ENCODE data around the gene RCOR1. TPM values are rescaled to one million over a fixed set of nuclear protein-coding genes. Genes with fewer than 3 reads are reported as not detected.
"Not testable (repeated sequence)": the region's sequence is repeated elsewhere in the genome, so short reads cannot be mapped to it uniquely, and the experiment has no call there.

Gene RCOR1
- total RNA-seq, 1 donor from 2014 or later: 4.7 TPM

DNA sequence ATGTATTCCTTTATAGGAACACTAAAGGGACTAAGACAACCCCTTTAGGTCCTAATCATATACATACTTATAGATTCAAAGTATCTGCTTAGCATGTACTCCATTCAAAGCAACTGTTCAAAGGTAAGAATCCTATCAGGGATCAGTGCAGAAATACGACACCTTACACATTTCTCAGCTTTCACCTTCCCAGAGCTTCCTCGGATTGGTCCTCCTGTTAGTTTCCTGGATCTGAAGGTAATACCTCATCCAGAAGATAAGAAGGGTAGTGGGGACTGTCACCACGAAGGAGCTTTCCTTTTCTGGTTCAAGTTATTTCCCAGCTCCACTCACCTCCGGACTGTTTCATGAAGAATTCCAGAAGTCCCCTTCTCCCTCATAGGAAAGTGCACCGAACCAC lies 38.0 kb downstream of the RCOR1 start:
- TF ChIP-seq, protein P1, sequence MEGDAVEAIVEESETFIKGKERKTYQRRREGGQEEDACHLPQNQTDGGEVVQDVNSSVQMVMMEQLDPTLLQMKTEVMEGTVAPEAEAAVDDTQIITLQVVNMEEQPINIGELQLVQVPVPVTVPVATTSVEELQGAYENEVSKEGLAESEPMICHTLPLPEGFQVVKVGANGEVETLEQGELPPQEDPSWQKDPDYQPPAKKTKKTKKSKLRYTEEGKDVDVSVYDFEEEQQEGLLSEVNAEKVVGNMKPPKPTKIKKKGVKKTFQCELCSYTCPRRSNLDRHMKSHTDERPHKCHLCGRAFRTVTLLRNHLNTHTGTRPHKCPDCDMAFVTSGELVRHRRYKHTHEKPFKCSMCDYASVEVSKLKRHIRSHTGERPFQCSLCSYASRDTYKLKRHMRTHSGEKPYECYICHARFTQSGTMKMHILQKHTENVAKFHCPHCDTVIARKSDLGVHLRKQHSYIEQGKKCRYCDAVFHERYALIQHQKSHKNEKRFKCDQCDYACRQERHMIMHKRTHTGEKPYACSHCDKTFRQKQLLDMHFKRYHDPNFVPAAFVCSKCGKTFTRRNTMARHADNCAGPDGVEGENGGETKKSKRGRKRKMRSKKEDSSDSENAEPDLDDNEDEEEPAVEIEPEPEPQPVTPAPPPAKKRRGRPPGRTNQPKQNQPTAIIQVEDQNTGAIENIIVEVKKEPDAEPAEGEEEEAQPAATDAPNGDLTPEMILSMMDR (IDR thresholded peaks at IDR 0.05): no peak
- Histone ChIP-seq H3K36me3 (no peaks in the 10 kb centered on the region), H3K27me3 (no peaks in the 10 kb centered on the region), H3K9me3 (no peaks in the 10 kb centered on the region), H3K4me1 (no peaks in the 10 kb centered on the region), H3K4me3 (no peak overlapping the region), H3K27ac (no peak overlapping the region)
- DNase-seq (ENCODE audit: low spot score in 2 of 2): no peak
- intact Hi-C loops (cut with DNase I): no loop called here

DNA sequence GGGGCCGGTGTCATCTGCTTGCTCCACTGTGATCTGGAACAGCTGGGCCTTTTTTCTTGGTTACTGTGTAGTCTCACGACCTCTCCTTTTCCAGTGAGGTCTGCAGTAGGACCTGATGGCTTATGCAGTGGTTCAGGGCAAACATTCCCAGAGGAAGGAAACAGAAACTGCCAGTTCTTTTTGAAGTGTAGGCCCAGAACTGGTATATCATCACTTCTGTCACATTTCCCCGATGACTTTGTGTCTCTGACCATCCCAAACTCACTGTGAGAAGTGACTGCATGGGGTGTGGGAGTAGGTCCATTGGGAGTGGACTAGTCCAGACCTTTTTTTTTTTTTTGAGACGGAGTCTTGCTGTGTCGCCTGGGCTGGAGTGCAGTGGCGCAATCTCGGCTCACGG lies 38.4 kb downstream of the RCOR1 start:
- Histone ChIP-seq H3K9me3 (no peaks in the 10 kb centered on the region), H3K27ac (no peak overlapping the region), H3K27me3 (no peaks in the 10 kb centered on the region), H3K36me3 (no peaks in the 10 kb centered on the region), H3K4me3 (no peak overlapping the region), H3K4me1 (no peaks in the 10 kb centered on the region)
- intact Hi-C loops (cut with DNase I): no loop called here
- DNase-seq (ENCODE audit: low spot score in 2 of 2): no peak
- TF ChIP-seq, protein P1 (IDR thresholded peaks at IDR 0.05): no peak

DNA sequence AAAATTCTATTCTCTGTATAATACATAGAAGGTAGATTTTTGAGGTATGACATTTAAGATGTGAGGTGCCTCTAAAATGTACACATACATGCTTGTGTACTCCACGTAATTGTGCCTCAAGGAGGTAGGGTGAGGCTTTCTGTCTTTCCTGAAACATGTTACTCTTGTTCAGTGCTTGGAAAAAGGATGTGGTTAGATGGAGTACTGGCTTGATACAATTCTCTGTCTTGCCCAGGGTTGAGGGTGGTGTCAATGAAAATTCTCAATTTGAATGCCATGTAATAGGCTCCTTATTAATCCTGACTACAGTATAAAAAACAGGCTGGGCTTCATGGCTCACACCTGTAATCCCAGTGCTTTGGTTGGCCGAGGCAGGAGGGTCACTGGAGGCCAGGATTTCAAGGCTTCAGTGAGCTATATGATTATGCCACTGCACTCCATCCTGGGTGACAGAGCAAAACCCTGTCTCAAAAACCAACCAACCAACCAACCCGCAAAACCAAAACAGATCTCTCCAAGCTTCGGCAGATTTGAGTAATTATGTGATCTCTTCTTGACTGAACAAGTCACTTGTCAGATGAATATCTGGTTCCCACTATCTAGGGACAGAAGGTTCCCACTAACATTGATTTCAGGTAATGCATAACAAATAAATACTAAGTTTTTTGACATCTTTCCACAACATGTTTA lies 41.6 kb downstream of the RCOR1 start:
- no peaks in the 10 kb centered on the region for H3K36me3 ChIP-seq
- TF ChIP-seq, protein P1 (IDR thresholded peaks at IDR 0.05): no peak
- no peak overlapping the region for H3K4me3 ChIP-seq
- H3K4me1 ChIP-seq: no peaks in the 10 kb centered on the region
- H3K27ac ChIP-seq: no peak overlapping the region
- no peaks in the 10 kb centered on the region for H3K27me3 ChIP-seq
- no peak for DNase-seq (ENCODE audit: low spot score in 2 of 2)
- intact Hi-C loops (cut with DNase I): no loop called here
- H3K9me3 ChIP-seq: no peaks in the 10 kb centered on the region

DNA sequence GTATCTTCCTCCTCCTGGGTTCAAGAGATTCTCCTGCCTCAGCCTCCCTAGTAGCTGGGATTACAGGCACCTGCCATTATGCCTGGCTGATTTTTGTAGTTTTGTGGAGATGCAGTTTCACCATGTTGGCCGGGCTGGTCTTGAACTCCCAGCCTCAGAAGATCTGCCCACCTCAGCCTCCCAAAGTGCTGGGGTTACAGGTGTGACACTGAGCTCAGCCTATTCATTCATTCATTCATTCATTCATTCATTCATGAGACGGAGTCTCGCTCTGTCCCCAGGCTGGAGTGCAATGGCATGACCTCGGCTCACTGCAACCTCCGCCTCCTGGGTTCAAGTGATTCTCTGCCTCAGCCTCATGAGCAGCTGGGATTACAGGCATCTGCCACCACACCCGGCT lies 47.2 kb downstream of the RCOR1 start:
- H3K9me3 ChIP-seq; H3K27ac ChIP-seq; intact Hi-C loops (cut with DNase I); H3K4me1 ChIP-seq; H3K36me3 ChIP-seq; H3K4me3 ChIP-seq; DNase-seq (ENCODE audit: low spot score in 2 of 2); H3K27me3 ChIP-seq: not testable (repeated sequence)

DNA sequence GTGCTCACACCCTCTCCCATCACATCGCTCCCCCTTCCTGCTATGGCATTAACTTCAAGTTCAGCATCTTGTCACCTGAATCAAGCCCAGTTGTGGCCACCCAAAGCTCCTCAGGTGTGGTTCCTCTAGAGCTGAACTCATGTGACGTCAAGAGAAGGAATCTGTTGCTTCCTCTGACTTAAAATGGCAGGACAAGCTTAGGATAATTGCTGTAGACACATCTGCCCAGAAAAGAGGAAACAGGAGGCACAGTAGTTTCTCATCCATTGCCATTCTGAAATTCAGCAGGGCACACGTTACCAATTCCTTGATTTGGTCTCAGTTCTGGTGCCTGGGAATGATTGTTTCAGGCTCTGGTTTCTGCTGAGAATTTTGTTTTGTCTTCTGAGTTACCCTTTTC lies 52.1 kb downstream of the RCOR1 start:
- Histone ChIP-seq H3K27ac (no peak overlapping the region), H3K36me3 (no peaks in the 10 kb centered on the region), H3K27me3 (no peaks in the 10 kb centered on the region), H3K4me3 (no peak overlapping the region), H3K4me1 (no peaks in the 10 kb centered on the region), H3K9me3 (no peaks in the 10 kb centered on the region)
- TF ChIP-seq, protein P1 (IDR thresholded peaks at IDR 0.05): no peak
- no peak for DNase-seq (ENCODE audit: low spot score in 2 of 2)
- intact Hi-C loops (cut with DNase I): no loop called here

DNA sequence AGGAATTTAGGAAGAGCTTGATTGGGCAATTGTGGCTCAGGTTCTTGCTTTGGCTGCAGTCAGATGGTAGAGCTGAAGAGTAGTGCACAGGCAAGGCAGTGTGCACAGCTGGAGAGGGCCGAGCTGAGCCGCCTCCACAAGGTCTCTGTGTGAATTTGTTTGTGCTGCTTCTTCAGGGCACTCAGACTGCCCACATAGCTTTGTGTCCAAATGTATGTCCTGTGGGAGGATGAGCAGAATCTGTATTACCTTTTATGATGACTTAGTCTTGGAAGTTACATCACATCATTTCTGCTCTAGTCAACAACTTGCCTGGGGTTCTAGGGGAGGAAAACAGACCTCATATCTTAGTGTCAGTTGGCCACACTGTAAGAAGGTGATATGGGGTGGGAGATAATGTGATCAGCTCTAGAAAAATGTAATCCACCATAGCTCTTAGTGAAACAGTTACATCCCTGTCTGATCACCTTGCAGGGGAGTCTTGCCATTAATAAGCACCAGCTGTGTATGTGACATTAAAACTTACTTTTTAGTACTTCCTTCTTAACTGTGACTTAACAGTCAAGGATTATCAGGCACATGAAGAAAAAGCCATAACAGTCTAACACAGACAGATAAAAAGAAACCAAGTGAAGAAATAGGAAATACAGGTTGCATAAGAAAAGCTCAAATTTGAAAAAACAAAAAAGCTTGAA lies 53.4 kb downstream of the RCOR1 start:
- intact Hi-C loops (cut with DNase I): no loop called here
- no peaks in the 10 kb centered on the region for H3K36me3 ChIP-seq
- DNase-seq (ENCODE audit: low spot score in 2 of 2): no peak
- no peaks in the 10 kb centered on the region for H3K4me1 ChIP-seq
- H3K9me3 ChIP-seq: no peaks in the 10 kb centered on the region
- H3K27me3 ChIP-seq: no peaks in the 10 kb centered on the region
- H3K27ac ChIP-seq: no peak overlapping the region
- TF ChIP-seq, protein P1 (IDR thresholded peaks at IDR 0.05): no peak
- H3K4me3 ChIP-seq: no peak overlapping the region

All from ascending aorta (tissue), 2 donors.